DOHH2 (cell line): ENCODE results near the gene NHERF1.

ENCODE experiments used
- CTCF ChIP-seq: fragments of 200-600 bp; sonication (generic); IDR thresholded peaks from one replicate; pipeline ENCODE4 v1.5.1; 2014; ENCODE audit warnings: antibody characterized with exemption, mild to moderate bottlenecking, low read depth, low read length; ENCODE audit not compliant: poor library complexity, severe bottlenecking
- EZH2phosphoT487 ChIP-seq: fragments of 200-600 bp; sonication (generic); IDR thresholded peaks from 2 replicates; pipeline ENCODE4 v1.6.1; 2017; ENCODE audit warnings: borderline replicate concordance, mild to moderate bottlenecking, antibody characterized with exemption, low read length, moderate library complexity, mixed read lengths

- TF ChIP-seq CTCF, result no peak
- no peak for TF ChIP-seq EZH2phosphoT487
These were observed 17.2 kb upstream of the NHERF1 start for GRCh38 chr17:74731347-74731605.
